Measurements from ENCODE around the gene PNMA5.
"Not testable (repeated sequence)": the region's sequence is repeated elsewhere in the genome, so short reads cannot be mapped to it uniquely, and the experiment has no call there.

Gene PNMA5

GRCh38 chrX:152993933-152994332 is at the start of gene PNMA5:
Gene PNMA5, minus strand, starts transcription at chrX:152994116. Its CDS starts 2,518 bp downstream, at chrX:152991598.
- no peak for DNase-seq

- DNase-seq = peak; percentile 73
Measured at GRCh38 chrX:153032397-153033118, 38.6 kb upstream of the PNMA5 start.

- no peak for DNase-seq
Measured at GRCh38 chrX:153030801-153031200, 36.9 kb upstream of the PNMA5 start.

- no peak for DNase-seq
Measured at GRCh38 chrX:153029875-153030274, 36.0 kb upstream of the PNMA5 start.

GRCh38 chrX:153029162-153029561 is 35.2 kb upstream of the PNMA5 start:
- DNase-seq = no peak

- DNase-seq = not testable (repeated sequence)
Measured at GRCh38 chrX:153028487-153028886, 34.6 kb upstream of the PNMA5 start.

- DNase-seq = not testable (repeated sequence)
Measured at GRCh38 chrX:153026501-153026900, 32.6 kb upstream of the PNMA5 start.

GRCh38 chrX:153019166-153019565 is 25.2 kb upstream of the PNMA5 start:
- no peak for DNase-seq

GRCh38 chrX:153017174-153017573 is 23.3 kb upstream of the PNMA5 start:
- DNase-seq = not testable (repeated sequence)

GRCh38 chrX:153004780-153005179 is 10.9 kb upstream of the PNMA5 start:
- DNase-seq = no peak

GRCh38 chrX:153003981-153004380 is 10.1 kb upstream of the PNMA5 start:
- DNase-seq = no peak

- DNase-seq = not testable (repeated sequence)
Measured at GRCh38 chrX:153002182-153002581, 8.3 kb upstream of the PNMA5 start.

GRCh38 chrX:152997337-152997736 is 3.4 kb upstream of the PNMA5 start:
- DNase-seq = no peak

- no peak for DNase-seq
Measured at GRCh38 chrX:152992115-152992514, 1.8 kb downstream of the PNMA5 start.

GRCh38 chrX:152991123-152991522 is 2.8 kb downstream of the PNMA5 start:
- DNase-seq = no peak

- no peak for DNase-seq
Measured at GRCh38 chrX:152989292-152989658, 4.6 kb downstream of the PNMA5 start.

- DNase-seq = no peak
Measured at GRCh38 chrX:152988536-152989291, 5.2 kb downstream of the PNMA5 start.

- no peak for DNase-seq
Measured at GRCh38 chrX:152987801-152988200, 6.1 kb downstream of the PNMA5 start.

- DNase-seq = not testable (repeated sequence)
Measured at GRCh38 chrX:152987156-152987555, 6.8 kb downstream of the PNMA5 start.

- not testable (repeated sequence) for DNase-seq
Measured at GRCh38 chrX:152985383-152985782, 8.5 kb downstream of the PNMA5 start.

- DNase-seq = no peak
Measured at GRCh38 chrX:152968193-152968592, 25.7 kb downstream of the PNMA5 start.

- DNase-seq = no peak
Measured at GRCh38 chrX:152960115-152960514, 33.8 kb downstream of the PNMA5 start.

- no peak for DNase-seq
Measured at GRCh38 chrX:152959626-152960025, 34.3 kb downstream of the PNMA5 start.
